MM.1S (cell line): ENCODE data around the gene MSMO1.

Experiments
- DNase-seq: peaks from one replicate; pipeline ENCODE4 v3.0.0-alpha.2; 2015
- H2AFZ ChIP-seq: fragments of 300-600 bp; sonication (generic); 2 replicates; pipeline ENCODE4 v1.6.0; 2016; ENCODE audit warnings: antibody characterized with exemption, low read length
- H3F3A ChIP-seq: fragments of 300-600 bp; sonication (generic); 2 replicates; pipeline ENCODE4 v1.6.1; 2016; ENCODE audit warnings: mild to moderate bottlenecking, antibody characterized with exemption, low read length, moderate library complexity, mixed read lengths; ENCODE audit not compliant: insufficient read depth
- H3K27ac ChIP-seq: fragments of 300-600 bp; sonication (generic); 2 replicates; pipeline ENCODE4 v1.5.1; 2016; ENCODE audit warnings: mild to moderate bottlenecking, low read length
- H3K27me3 ChIP-seq: fragments of 300-600 bp; sonication (generic); replicated peaks from 2 replicates; pipeline ENCODE4 v1.6.0; 2016; ENCODE audit warnings: low read length; ENCODE audit not compliant: insufficient read depth
- H3K36me3 ChIP-seq: fragments of 300-600 bp; sonication (generic); replicated peaks from 2 replicates; pipeline ENCODE4 v1.6.1; 2016; ENCODE audit warnings: mild to moderate bottlenecking, low read length, mixed read lengths; ENCODE audit not compliant: insufficient read depth
- H3K4me1 ChIP-seq: fragments of 300-600 bp; sonication (generic); 2 replicates; pipeline ENCODE4 v1.6.1; 2016; ENCODE audit warnings: low read length, mixed read lengths
- H3K4me2 ChIP-seq: fragments of 300-600 bp; sonication (generic); 2 replicates; pipeline ENCODE4 v1.6.0; 2016; ENCODE audit warnings: low read depth, low read length
- H3K4me3 ChIP-seq: fragments of 300-600 bp; sonication (generic); 2 replicates; pipeline ENCODE4 v1.5.1; 2016; ENCODE audit warnings: low read length, mixed read lengths
- H3K79me2 ChIP-seq: fragments of 300-600 bp; sonication (generic); 2 replicates; pipeline ENCODE4 v1.6.1; 2016; ENCODE audit warnings: mixed run types, low read length, mixed read lengths
- H3K9ac ChIP-seq: fragments of 300-600 bp; sonication (generic); 2 replicates; pipeline ENCODE4 v1.6.1; 2016; ENCODE audit warnings: low read length, mixed read lengths
- H3K9me2 ChIP-seq: fragments of 300-600 bp; sonication (generic); replicated peaks from 2 replicates; pipeline ENCODE4 v1.6.1; 2016; ENCODE audit warnings: mild to moderate bottlenecking, low read length, mixed read lengths; ENCODE audit not compliant: insufficient read depth
- H3K9me3 ChIP-seq: fragments of 300-600 bp; sonication (generic); replicated peaks from 2 replicates; pipeline ENCODE4 v1.6.1; 2016; ENCODE audit warnings: mild to moderate bottlenecking, low read length, mixed read lengths; ENCODE audit not compliant: insufficient read depth
- H4K20me1 ChIP-seq: fragments of 300-600 bp; sonication (generic); 2 replicates; pipeline ENCODE4 v1.6.1; 2016; ENCODE audit warnings: mild to moderate bottlenecking, low read length, moderate library complexity, mixed read lengths; ENCODE audit not compliant: insufficient read depth
- CTCF ChIP-seq: fragments of 300-600 bp; sonication (generic); IDR thresholded peaks from 2 replicates; pipeline ENCODE4 v1.5.1; 2016; ENCODE audit warnings: antibody characterized with exemption, low read length, mixed read lengths
- EZH2 ChIP-seq: fragments of 300-600 bp; sonication (generic); optimal IDR thresholded peaks from 2 replicates; pipeline ENCODE3; 2017; ENCODE audit warnings: low read depth, mild to moderate bottlenecking, antibody characterized with exemption, low read length, mixed read lengths
- EZH2phosphoT487 ChIP-seq: fragments of 300-600 bp; sonication (generic); IDR thresholded peaks from 2 replicates; pipeline ENCODE4 v1.6.1; 2018; ENCODE audit warnings: antibody characterized with exemption, low read length

MSMO1 gene

GRCh38 chr4:165297626-165298025 lies 29.8 kb upstream of the MSMO1 start:
- H3K4me3 ChIP-seq = no peak overlapping the region
- no peaks in the 10 kb centered on the region for H3K9me3 ChIP-seq
- no peak overlapping the region for H3K27ac ChIP-seq
- H2AFZ ChIP-seq = no peak overlapping the region
- 0 out of 2 replicates have a peak, but pooled peaks cover 4% of the 10 kb centered on the region for H3K4me1 ChIP-seq
- 0 out of 2 replicates have a peak, but pooled peaks cover 4% of the 10 kb centered on the region for H3F3A ChIP-seq
- no peaks in the 10 kb centered on the region for H3K36me3 ChIP-seq
- H3K79me2 ChIP-seq = no peaks in the 10 kb centered on the region
- H3K4me2 ChIP-seq = no peak overlapping the region
- no peaks in the 10 kb centered on the region; the same call in 1 of the 2 replicates for H4K20me1 ChIP-seq
- DNase-seq = no peak
- no peaks in the 10 kb centered on the region for H3K9me2 ChIP-seq
- no peak for TF ChIP-seq EZH2phosphoT487
- no peak for TF ChIP-seq CTCF
- TF ChIP-seq EZH2 = no peak
- H3K27me3 ChIP-seq = no peaks in the 10 kb centered on the region
- H3K9ac ChIP-seq = no peak overlapping the region

GRCh38 chr4:165299399-165300060 lies 27.9 kb upstream of the MSMO1 start:
- Histone ChIP-seq H3K4me1 (0 out of 2 replicates have a peak, but pooled peaks cover 4% of the 10 kb centered on the region), H3K9ac (no peak overlapping the region), H4K20me1 (peaks cover under 1% of the 10 kb centered on the region; the same call in 1 of the 2 replicates), H3K9me2 (no peaks in the 10 kb centered on the region), H3K27ac (no peak overlapping the region), H3K79me2 (no peaks in the 10 kb centered on the region), H3F3A (0 out of 2 replicates have a peak, but pooled peaks cover 4% of the 10 kb centered on the region), H3K9me3 (no peaks in the 10 kb centered on the region), H3K27me3 (no peaks in the 10 kb centered on the region), H3K36me3 (no peaks in the 10 kb centered on the region), H3K4me3 (no peak overlapping the region), H2AFZ (no peak overlapping the region), H3K4me2 (no peak overlapping the region)
- TF ChIP-seq CTCF (no peak), EZH2 (no peak), EZH2phosphoT487 (no peak)
- DNase-seq = no peak

- no peaks in the 10 kb centered on the region for H3K79me2 ChIP-seq
- no peaks in the 10 kb centered on the region for H3K36me3 ChIP-seq
- peaks cover 7% of the 10 kb centered on the region; the same call in 1 of the 2 replicates for H4K20me1 ChIP-seq
- no peak overlapping the region for H3K27ac ChIP-seq
- no peak overlapping the region for H2AFZ ChIP-seq
- no peaks in the 10 kb centered on the region for H3K9me3 ChIP-seq
- no peaks in the 10 kb centered on the region for H3F3A ChIP-seq
- H3K4me2 ChIP-seq = peak overlapping the region; percentile 23; the same call in 1 of the 2 replicates
- TF ChIP-seq CTCF (no peak), EZH2 (no peak), EZH2phosphoT487 (no peak)
- no peak overlapping the region for H3K9ac ChIP-seq
- H3K4me3 ChIP-seq = no peak overlapping the region
- H3K9me2 ChIP-seq = no peaks in the 10 kb centered on the region
- H3K27me3 ChIP-seq = no peaks in the 10 kb centered on the region
- 0 out of 2 replicates have a peak, but pooled peaks cover 4% of the 10 kb centered on the region for H3K4me1 ChIP-seq
- DNase-seq = peak; percentile 48
Measured at GRCh38 chr4:165301833-165302232, 25.6 kb upstream of the MSMO1 start.
